Endodermal cell (in vitro differentiated cells): ENCODE results near the gene NBR1. TPM values are rescaled to one million over a fixed set of nuclear protein-coding genes. Genes with fewer than 3 reads are reported as not detected.

Experiments used
- DNase-seq: peaks from one replicate; pipeline ENCODE4 v3.0.0-alpha.2; 2017
- H3K27ac ChIP-seq: 2 replicates; pipeline ENCODE4 v1.5.1; 2013; ENCODE audit warnings: mild to moderate bottlenecking, low read depth, low read length, moderate library complexity
- H3K27me3 ChIP-seq: 2 replicates; pipeline ENCODE4 v1.6.1; 2013; ENCODE audit warnings: mild to moderate bottlenecking, low read length, moderate library complexity; ENCODE audit not compliant: insufficient read depth, control insufficient read depth, poor library complexity, severe bottlenecking
- H3K36me3 ChIP-seq: 2 replicates; pipeline ENCODE4 v1.7.0; 2013; ENCODE audit warnings: mild to moderate bottlenecking, low read length, moderate library complexity; ENCODE audit not compliant: control insufficient read depth, insufficient read depth
- H3K4me1 ChIP-seq: one replicate; pipeline ENCODE4 v1.7.0; 2013; ENCODE audit warnings: low read length; ENCODE audit not compliant: control insufficient read depth, insufficient read depth
- H3K4me3 ChIP-seq: 2 replicates; pipeline ENCODE4 v1.5.1; 2013; ENCODE audit warnings: mild to moderate bottlenecking, low read length, moderate library complexity
- H3K9ac ChIP-seq: 2 replicates; pipeline ENCODE4 v1.6.1; 2013; ENCODE audit warnings: mild to moderate bottlenecking, low read length, moderate library complexity; ENCODE audit not compliant: poor library complexity, severe bottlenecking; ENCODE audit errors: extremely low read depth
- H3K9me3 ChIP-seq: 2 replicates; pipeline ENCODE4 v1.6.1; 2013; ENCODE audit warnings: mild to moderate bottlenecking, low read length, moderate library complexity; ENCODE audit not compliant: control insufficient read depth
- H3K27ac Mint-ChIP-seq: 2 replicates; pipeline ENCODE4 v1.8.0; 2020; ENCODE audit warnings: mixed read lengths
- H3K27me3 Mint-ChIP-seq: 2 replicates; pipeline ENCODE4 v1.8.0; 2021; ENCODE audit warnings: mild to moderate bottlenecking, mixed read lengths; ENCODE audit not compliant: insufficient read depth
- H3K36me3 Mint-ChIP-seq: 2 replicates; pipeline ENCODE4 v1.8.0; 2020; ENCODE audit warnings: low read depth, mixed read lengths
- H3K4me1 Mint-ChIP-seq: 2 replicates; pipeline ENCODE4 v1.8.0; 2020; ENCODE audit warnings: mixed read lengths
- H3K4me3 Mint-ChIP-seq: 2 replicates; pipeline ENCODE4 v1.8.0; 2020; ENCODE audit warnings: mild to moderate bottlenecking, moderate library complexity, mixed read lengths
- H3K9me3 Mint-ChIP-seq: 2 replicates; pipeline ENCODE4 v1.8.0; 2020; ENCODE audit warnings: mild to moderate bottlenecking, mixed read lengths
- CTCF ChIP-seq: fragments of 200-600 bp; sonication (generic); conservative IDR thresholded peaks from 2 replicates; pipeline ENCODE4 v1.5.0; 2021; ENCODE audit warnings: antibody characterized with exemption, mild to moderate bottlenecking
- WGBS, 2 experiments: methylation state at CpG; one replicate each; pipeline versions ENCODE4 v1.1.5 to v1.1.7; 2013; ENCODE audit warnings: missing lambda C conversion rate in 2 of 2, mixed read lengths in 1 of 2; ENCODE audit not compliant: insufficient coverage in 1 of 2, insufficient read length in 1 of 2; 5-methylcytosine and 5-hydroxymethylcytosine counted together
- total RNA-seq, 2 donors: library from RNA; stranded (reverse); fragmentation: NEBNext Ultra II Directional in 1 of 2; extraction: Animal tissue kit (Norgen Biotek cat#: 25700) in 1 of 2; gene quantifications; 2 replicates in 1 of 2; 3 replicates in 1 of 2; pipeline ENCODE4 v1.2.1, GENCODE V29; 2021

The NBR1 gene
- total RNA-seq, 2 donors from 2014 or later = 53.2 to 55.7 TPM

GRCh38 chr17:43169561-43170139 is 1.4 kb upstream of the NBR1 start:
- no peaks in the 10 kb centered on the region for H3K27me3 ChIP-seq
- DNase-seq = peak; percentile 78
- H3K4me3 ChIP-seq = peak overlapping the region; percentile 96
- Mint-ChIP-seq H3K4me1 (peaks cover 3% of the 10 kb centered on the region), H3K9me3 (peaks cover 3% of the 10 kb centered on the region), H3K27ac (no peak overlapping the region), H3K27me3 (no peaks in the 10 kb centered on the region), H3K4me3 (no peak overlapping the region), H3K36me3 (peaks cover 13% of the 10 kb centered on the region)
- WGBS, 2 experiments = 0% methylated on average over 15 to 29 of the region's 29 CpGs
- H3K9me3 ChIP-seq = no peaks in the 10 kb centered on the region
- H3K9ac ChIP-seq = peak overlapping the region; percentile 91
- peaks cover 3% of the 10 kb centered on the region for H3K4me1 ChIP-seq
- H3K27ac ChIP-seq = peak overlapping the region; percentile 84
- TF ChIP-seq CTCF = no peak
- peaks cover 4% of the 10 kb centered on the region for H3K36me3 ChIP-seq

GRCh38 chr17:43170140-43170765 is 761 bp upstream of the NBR1 start:
- no peak for TF ChIP-seq CTCF
- Mint-ChIP-seq H3K36me3 (peaks cover 15% of the 10 kb centered on the region), H3K4me1 (peaks cover 3% of the 10 kb centered on the region), H3K9me3 (peaks cover 3% of the 10 kb centered on the region), H3K27ac (no peak overlapping the region), H3K27me3 (no peaks in the 10 kb centered on the region), H3K4me3 (no peak overlapping the region)
- no peaks in the 10 kb centered on the region for H3K27me3 ChIP-seq
- peaks cover 6% of the 10 kb centered on the region for H3K36me3 ChIP-seq
- DNase-seq = peak; percentile 97
- 1 to 2% methylated on average over 26 to 27 of the region's 27 CpGs for WGBS, 2 experiments
- H3K4me3 ChIP-seq = peak overlapping the region; percentile 96
- peaks cover 3% of the 10 kb centered on the region for H3K4me1 ChIP-seq
- H3K9ac ChIP-seq = peak overlapping the region; percentile 91
- H3K27ac ChIP-seq = peak overlapping the region; percentile 84
- no peaks in the 10 kb centered on the region for H3K9me3 ChIP-seq

GRCh38 chr17:43171586-43172487 is 823 bp downstream of the NBR1 start:
- no peaks in the 10 kb centered on the region for H3K27me3 Mint-ChIP-seq
- no peak overlapping the region for H3K27ac Mint-ChIP-seq
- peaks cover 20% of the 10 kb centered on the region for H3K36me3 Mint-ChIP-seq
- TF ChIP-seq CTCF = peak; percentile 50
- Histone ChIP-seq H3K9ac (peak overlapping the region; percentile 91), H3K4me3 (peak overlapping the region; percentile 96), H3K4me1 (peaks cover 3% of the 10 kb centered on the region), H3K27me3 (no peaks in the 10 kb centered on the region), H3K27ac (peak overlapping the region; percentile 69), H3K36me3 (peaks cover 17% of the 10 kb centered on the region), H3K9me3 (no peaks in the 10 kb centered on the region)
- peaks cover 3% of the 10 kb centered on the region for H3K4me1 Mint-ChIP-seq
- H3K4me3 Mint-ChIP-seq = no peak overlapping the region
- 47 to 51% methylated on average over 11 to 12 of the region's 12 CpGs for WGBS, 2 experiments
- DNase-seq = peak; percentile 66
- no peaks in the 10 kb centered on the region for H3K9me3 Mint-ChIP-seq
